GM12875 (cell line): Measurements from ENCODE around the gene SMOC1.
A peak's percentile ranks its signal among the peaks of the same experiment; 100 is the strongest.

Source experiments
- H3K4me3 ChIP-seq: one replicate; pipeline ENCODE4 v1.5.1; 2011; ENCODE audit warnings: low read depth, low read length, control low read depth
- CTCF ChIP-seq: IDR thresholded peaks from 2 replicates; pipeline ENCODE4 v1.5.1; 2011; ENCODE audit warnings: low read depth, mild to moderate bottlenecking, control low read depth, inconsistent platforms, low read length, moderate library complexity, borderline replicate concordance; ENCODE audit not compliant: insufficient read depth

SMOC1 gene

GRCh38 chr14:70057519-70058136 lies 178.4 kb downstream of the SMOC1 start:
- no peak overlapping the region for H3K4me3 ChIP-seq
- no peak for TF ChIP-seq CTCF

GRCh38 chr14:70059545-70059944 lies 180.3 kb downstream of the SMOC1 start:
- no peak overlapping the region for H3K4me3 ChIP-seq
- no peak for TF ChIP-seq CTCF

- no peak overlapping the region for H3K4me3 ChIP-seq
- TF ChIP-seq CTCF: no peak
These were observed 181.9 kb downstream of the SMOC1 start for GRCh38 chr14:70061108-70061507.

DNA sequence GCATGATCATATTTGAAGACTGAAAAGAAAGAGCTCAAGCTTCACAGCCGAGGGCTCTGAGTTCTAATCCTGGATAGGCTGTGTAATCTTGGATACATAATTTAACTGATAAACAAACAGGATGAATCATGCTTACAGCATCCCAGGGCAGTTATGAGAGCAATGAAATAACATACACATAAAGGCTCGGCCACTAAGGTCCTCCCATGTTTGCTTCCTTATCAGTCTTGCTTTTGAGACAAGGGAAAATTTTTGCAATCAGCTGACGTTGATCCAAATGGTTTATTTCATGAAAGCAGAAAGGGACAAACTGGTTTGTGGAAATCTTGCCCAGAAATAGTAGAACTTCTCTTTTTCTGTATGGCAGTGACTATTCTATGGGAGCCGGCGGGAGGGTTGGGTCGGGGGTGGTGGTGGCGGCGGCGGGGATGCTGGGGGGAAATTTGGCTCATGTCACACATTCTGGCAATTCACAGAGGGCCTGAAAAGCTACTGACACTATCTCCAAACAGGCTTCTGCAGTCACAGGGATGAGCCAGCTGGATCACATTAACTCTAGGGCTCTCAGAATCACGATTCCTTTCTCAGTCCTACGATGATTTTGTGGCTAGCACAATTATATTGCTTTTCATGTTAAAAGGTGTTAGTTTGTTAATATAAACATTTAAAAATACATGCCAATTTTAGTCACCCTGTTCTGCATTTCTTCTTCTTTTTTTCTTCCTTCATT lies 185.1 kb downstream of the SMOC1 start:
- no peak for TF ChIP-seq CTCF
- no peak overlapping the region for H3K4me3 ChIP-seq

DNA sequence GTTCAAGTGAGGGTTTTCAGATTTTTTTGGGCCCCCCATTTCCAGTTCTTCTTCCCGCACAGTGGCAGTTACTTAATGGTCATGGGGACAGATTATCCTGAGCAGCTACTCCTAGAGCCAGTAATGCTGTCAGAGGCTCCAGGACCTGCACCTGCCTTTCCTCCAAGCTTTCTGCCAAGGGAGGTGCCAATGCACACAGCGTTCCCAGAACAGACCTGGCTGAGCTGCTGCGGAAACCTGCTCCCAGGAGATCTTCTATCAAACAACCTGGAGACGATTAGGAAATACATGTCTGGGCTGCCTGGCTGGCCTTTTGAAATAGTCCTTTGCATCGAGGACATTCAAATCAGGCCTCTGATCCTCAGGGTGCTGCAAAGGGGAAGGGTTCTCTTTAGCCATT lies 188.6 kb downstream of the SMOC1 start:
- no peak for TF ChIP-seq CTCF
- no peak overlapping the region for H3K4me3 ChIP-seq

DNA sequence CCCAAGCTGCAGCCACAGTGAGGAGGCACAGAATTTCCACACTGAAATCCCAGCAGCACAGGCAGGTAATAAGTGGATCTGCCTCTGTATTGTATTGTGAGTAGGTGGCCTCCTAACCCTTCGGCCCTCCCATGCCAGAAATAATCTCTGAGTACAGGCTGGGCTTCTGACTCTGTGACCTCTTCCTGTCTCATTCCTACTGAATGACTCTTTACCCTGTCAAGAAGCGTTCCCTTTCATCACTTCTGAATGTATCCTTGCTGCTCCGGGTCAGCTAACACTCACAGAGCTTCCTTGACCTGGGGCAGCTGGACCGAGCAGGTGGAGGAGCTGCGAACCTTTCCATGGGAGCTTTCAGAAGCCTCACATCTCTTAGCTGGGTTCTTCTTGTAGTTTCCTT lies 190.0 kb downstream of the SMOC1 start:
- no peak for TF ChIP-seq CTCF
- no peak overlapping the region for H3K4me3 ChIP-seq

DNA sequence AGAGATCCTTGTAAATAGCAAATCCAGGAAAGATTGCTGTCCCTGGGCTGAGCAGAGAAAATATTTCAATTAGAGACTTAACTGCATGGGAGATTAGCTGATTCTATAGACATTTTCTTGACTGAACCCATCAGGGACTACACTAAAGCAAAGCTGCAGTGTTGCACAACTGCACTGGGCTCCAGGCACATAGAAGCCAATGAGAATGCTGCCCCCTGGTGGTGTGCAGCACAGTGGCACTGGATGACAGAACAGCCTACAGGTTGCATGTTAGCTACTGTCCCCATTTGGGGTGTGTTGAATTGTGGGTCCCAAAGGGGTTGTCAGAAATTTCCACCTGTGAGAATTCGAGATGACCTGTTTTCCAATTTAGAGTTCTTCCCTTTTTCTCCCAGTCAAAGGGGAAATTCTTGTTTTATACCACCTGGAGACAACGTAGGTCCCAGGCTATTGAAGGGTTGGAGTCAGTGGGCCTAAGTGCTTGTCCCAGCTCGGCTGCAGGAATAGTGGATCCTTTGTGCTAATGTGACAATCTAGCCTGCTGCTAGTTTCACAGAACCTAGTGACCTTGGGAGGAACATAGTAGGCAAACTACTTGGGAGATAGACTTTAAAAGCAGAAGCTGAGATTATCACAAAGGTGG lies 194.8 kb downstream of the SMOC1 start:
- peak; percentile 88 for TF ChIP-seq CTCF
- no peak overlapping the region for H3K4me3 ChIP-seq
